SHP77 treated with DMSO at 0.1 percent for 48 hours (cell line): ENCODE results near the gene ITGB1BP1.

Experiments
- DNase-seq: peaks from one replicate; lab custom pipeline; 2025; lab: John Stamatoyannopoulos, UW

The ITGB1BP1 gene, protein sequence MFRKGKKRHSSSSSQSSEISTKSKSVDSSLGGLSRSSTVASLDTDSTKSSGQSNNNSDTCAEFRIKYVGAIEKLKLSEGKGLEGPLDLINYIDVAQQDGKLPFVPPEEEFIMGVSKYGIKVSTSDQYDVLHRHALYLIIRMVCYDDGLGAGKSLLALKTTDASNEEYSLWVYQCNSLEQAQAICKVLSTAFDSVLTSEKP

DNA sequence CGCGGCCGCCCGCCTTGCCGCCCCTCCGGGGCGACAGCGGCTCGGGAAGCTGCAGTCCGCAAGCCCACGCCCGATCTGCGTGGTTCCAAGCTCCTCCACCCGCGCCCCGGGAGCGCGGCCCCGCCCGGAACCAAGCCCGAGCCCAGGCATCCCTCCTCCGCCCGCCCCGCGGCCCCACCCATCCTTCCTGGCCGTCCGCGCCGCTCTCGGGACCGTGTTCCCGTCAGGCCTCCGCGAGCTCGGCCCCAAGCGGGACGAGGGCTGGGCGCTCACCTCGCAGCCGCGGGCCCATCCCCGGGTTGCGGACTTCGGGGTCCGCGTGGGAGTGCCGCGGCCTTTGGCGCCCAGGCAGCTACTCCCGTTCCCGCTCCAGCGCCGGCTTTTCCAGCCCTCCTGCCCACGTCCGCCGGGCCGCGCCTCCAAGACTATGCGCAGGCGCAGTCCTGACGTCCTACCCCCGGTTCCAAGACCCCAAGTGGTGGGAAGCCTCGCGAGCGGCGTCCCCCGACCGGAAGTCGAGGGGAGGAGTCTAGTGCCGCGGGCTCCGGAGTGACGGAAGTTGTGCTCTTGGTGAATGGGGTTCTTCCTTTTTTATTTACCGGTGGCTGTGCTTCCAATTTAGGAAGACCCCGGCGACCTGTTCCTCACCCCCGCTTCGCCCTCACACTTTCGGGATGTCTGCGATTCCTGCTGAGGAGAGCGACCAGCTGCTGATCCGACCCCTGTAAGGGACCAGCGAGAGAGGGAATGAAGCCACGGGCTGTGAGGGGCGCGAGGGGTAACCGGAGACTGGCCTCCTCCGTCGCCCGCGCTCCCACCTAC is at the start of gene ITGB1BP1, which contains the start of gene CPSF3:
TSS of gene ITGB1BP1 (minus strand) at position 429 of the 822 bp plus-strand sequence. CDS start 4,831 bp downstream, outside the sequence.
TSS of gene CPSF3 (plus strand) at position 555 of the 822 bp plus-strand sequence. CDS start at position 675, 120 bp downstream.
- DNase-seq: peak; percentile 97

DNA sequence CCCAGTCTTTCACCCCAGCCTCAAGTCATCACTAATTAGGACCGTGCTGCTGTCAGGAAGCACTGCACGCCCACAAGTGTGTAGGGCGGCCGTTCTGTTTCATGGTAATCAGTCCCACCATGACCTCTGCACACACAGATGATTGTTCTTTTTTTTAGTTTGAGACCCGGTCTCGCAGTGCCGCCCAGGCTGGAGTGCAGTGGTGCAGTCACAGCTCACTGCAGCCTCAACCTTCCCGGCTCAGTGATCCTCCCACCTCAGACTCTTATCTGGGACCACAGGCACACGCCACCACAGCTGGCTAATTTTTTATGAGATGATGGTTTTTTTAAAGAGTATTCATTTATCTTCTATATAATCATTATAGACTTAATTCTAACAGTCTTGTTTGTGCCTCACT is 49.2 kb upstream of the ITGB1BP1 start:
- DNase-seq: no peak

DNA sequence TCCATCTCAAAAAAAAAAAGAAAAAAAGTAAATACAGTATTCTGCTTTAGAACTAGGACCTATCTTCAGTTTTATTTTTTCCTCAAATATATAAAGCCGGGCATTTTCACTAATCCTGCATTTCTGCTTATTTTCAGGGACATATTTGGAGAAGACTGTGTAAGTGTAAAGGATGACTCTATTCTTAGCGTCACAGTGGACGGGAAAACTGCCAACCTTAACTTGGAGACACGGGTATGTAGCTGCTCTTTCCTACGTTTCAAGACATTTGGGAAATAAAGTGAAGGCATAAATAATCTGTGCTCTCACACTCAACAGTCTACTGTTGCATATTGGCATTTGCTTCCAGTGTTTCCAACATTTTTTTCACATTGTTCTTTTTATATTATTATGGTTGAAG is 47.9 kb upstream of the ITGB1BP1 start:
- no peak for DNase-seq

DNA sequence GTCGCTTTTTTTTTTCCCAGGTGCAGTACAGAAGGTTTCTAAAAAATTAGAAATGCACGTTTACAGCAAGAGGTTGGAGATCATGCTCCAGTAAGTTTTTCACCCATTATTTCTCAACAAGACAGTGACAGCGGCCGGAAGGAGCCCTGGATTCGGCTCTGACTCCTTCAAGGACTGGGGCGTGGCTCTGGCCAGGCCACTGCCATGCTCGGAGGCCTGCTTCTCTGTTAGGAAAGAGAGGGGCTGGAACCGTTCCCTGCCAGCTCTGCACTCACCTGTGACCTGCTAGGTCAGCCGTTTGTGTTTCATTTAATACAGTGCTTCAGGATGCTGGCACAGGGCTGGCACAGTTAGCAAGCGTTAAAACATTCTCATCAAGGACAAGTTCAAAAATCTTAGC is 44.4 kb upstream of the ITGB1BP1 start:
- no peak for DNase-seq

DNA sequence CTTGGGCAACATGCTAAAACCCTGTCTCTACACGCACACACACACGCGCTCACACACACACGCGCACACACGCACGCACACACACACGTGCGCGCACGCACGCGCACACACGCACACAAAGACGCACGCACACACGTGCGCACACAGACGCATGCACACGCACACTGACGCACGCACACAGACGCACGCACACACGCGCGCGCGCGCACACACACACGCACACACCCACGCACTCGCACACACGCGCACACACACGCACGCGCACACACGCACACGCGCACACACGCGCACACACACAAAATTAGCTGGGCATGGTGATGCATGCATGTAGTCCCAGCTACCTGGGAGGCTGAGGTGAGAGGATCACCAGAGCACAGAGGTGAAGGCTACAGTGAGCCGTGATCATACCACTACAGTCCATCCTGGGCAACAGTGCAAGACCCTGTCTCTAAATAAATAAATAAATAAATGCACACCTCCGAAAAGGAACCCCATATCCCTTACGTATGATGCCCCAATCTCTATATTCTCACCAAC is 42.9 kb upstream of the ITGB1BP1 start:
- DNase-seq: no peak

DNA sequence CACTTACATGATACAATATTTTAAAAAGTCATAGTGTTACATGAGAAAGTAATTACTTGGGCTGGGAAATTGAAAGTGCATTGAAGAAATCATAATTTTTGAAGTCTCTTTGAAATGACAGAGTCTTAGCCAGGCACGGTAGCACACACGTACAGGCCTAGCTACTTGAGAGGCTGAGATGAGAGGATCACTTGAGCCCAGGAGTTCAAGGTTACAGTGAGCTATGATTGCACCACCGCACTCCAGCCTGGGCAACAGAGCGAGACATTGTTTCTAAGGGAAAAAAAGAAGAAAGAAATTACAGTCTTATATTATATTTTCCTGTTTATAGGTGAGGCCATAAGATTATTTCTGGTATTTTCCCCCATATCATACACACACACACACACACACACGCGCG is 41.8 kb upstream of the ITGB1BP1 start:
- no peak for DNase-seq

DNA sequence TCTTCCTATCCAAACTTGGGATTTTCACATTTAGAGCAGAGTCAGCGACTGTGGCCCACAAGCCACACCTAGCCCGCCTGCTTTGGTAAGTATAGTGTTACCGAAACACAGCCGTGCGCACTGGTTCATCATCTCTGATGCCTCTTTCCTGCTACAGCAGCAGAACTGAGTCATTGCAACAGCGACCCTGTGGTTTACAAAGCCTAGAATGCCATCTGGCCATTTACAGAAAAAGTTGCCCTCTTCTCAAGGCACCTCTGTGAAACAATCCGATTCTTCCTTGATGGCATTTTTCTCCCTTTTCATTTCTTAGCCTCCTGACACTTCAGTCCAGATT is 40.3 kb upstream of the ITGB1BP1 start:
- no peak for DNase-seq

DNA sequence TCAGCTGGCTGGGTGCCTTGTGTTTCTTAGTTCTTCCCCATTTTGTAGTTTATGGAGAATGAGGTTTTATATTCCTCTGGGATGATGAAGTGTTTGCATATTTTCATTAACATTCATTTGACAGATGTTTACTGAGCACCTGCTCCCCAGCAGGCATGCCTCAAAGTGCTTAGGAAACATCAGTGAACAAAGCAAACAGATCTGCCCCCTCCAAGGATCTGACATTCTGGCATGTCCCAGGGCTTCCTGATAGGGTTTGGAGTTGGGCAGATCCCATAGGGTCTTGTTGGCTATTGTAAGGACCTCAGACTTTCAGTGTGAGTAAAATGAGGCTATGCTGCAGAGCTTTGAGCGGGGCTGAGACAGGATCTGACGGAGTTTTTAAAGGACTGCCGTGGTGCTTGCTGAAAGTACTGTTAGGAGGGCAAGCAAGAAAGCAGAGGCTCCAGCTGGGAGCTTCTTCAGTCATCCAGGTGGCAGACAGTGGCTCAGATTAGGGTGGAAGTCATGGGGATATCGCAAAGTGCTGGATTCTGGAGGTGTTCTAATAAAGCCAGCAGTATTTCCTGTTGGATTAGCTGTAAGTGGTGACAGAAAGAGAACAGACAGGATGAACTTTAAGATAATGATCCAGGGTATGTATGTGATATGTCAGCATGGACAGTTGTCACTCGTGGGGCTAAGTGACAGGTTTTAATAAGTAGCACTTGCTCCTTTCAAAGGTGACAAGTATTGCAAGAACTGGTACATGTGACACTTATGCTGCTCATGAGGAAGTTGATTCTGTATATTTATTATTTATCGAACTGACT is 39.8 kb upstream of the ITGB1BP1 start:
- DNase-seq: peak; percentile 46

DNA sequence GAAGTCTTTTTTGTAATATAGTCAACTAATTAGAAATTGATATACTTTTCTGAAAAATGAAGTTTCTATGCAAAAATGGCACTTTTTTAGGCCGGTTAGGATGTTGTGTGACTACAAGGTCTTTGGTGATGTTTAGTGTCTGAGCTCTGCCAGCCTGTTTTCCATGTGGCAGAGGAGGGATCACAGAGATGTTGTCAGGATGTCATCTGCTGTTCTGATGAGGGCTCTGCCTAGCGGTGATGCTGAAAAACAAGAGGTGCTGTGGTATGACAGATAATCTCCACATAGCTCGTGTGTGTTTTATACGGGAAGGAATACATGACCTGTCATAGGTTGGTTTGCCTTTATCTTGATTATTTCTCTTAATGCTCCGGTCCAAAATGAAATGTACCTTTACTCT is 39.0 kb upstream of the ITGB1BP1 start:
- no peak for DNase-seq

DNA sequence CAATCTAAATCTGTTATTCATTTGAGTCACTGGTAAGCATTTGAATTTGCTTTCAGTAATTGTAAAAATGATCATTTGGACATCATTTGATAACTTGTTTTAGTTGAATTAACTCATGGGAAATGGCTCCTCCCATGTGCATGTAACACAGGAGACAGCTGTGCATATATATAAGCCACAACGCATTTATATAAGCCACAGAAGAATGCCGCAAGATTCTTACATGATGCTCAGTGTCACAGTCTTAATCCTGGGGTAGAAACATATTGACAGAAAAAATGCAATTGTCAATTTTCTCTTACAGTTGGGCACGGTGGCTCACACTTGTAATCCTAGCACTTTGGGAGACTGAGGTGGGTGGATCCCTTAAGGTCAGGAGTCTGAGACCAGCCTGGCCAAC is 37.8 kb upstream of the ITGB1BP1 start:
- no peak for DNase-seq

DNA sequence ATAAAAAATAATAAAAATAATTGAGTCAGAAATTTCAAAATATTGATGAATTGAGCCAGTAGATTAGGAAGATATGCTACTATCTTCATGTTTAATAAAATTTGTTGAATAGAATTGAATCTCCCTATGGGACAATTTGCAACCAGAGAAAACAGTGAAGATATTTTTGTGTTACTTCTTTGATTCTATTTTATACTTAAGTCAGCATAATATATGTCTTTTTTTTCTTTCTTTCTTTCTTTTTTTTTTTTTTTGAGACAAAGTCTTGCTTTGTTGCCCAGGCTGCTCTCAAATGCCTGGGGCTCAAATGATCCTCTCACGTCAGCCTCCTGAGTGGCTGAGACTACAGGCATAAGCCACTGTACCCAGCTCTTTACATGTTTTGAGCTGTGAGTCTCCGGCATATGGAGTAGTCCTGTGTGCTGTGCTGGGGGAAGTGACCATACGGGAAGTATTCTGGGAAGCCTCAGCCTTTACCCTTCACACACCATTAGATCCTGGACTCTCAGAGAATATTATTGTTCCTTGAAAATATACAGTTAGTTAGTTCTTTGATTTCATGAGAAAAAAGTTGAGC is 37.2 kb upstream of the ITGB1BP1 start:
- DNase-seq: no peak

DNA sequence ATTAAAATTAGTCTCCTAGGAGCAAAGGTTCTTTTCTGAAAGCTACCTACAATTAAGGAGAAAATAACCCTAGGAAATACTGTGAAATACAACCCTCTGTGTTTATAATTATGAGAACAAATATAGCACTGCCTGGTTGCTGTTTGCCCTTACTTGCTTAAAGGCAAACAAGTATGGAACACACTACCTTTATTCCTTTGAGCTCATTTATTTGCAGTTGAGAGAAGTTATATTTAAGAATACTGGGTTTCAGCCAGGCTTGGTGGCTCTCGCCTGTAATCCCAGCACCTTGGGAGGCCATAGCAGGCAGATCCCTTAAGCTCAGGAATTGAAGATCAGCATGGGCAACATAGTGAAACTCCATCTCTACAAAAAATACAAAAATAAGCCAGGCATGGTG is 27.9 kb upstream of the ITGB1BP1 start:
- DNase-seq: no peak

DNA sequence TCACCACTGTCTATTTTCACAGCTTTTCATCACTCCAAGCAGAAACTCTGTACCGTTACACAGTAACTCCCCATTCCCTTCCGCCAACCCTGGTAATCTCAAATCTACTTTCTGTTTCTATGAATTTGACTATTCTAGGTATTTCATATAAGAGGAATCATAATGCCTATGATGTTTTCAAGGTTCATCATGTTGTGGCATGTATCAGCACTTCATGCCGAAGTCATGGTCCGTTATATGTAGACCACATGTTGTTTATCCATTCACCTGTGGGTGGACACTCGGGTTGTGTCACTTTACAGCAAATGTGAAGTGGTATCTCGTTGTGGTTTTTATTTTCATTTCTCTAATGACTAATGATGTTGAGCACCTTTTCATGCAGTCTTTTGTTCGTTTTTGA is 21.8 kb upstream of the ITGB1BP1 start:
- no peak for DNase-seq

DNA sequence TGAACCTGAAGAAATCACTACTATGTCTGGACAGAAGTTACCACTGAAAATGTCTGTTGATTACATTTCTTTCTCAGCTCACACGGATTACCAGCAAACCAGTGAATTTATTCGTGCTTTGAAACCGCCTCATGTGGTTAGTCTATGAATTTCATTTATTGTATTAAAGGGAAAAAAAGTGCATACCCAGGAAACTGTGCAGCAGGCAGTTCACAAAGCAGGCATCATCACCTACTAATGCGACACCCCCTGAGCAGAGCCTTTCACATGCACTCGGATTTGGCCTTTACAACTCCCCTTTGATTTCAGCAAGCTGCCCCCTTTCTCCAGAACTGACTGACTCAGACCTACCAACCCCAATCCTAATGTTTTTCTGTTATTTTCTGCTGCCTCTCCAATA is 20.2 kb upstream of the ITGB1BP1 start:
- no peak for DNase-seq

DNA sequence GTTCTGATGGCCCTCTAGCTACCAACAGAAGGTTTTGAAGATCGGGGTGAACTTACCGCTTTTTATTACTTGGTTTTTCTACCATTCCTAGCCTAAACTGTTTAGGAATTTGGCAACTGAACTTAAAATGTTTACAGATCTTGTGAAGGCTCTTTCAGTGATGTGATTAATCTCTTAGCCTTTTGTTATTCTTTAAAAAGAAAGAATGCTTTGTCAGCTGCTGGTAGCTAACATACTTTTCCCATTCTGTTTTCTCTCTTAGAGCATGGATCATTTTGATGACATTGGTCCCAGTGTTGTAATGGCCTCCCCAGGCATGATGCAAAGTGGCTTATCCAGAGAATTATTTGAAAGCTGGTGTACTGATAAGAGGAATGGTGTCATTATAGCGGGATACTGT is 18.2 kb upstream of the ITGB1BP1 start:
- no peak for DNase-seq

DNA sequence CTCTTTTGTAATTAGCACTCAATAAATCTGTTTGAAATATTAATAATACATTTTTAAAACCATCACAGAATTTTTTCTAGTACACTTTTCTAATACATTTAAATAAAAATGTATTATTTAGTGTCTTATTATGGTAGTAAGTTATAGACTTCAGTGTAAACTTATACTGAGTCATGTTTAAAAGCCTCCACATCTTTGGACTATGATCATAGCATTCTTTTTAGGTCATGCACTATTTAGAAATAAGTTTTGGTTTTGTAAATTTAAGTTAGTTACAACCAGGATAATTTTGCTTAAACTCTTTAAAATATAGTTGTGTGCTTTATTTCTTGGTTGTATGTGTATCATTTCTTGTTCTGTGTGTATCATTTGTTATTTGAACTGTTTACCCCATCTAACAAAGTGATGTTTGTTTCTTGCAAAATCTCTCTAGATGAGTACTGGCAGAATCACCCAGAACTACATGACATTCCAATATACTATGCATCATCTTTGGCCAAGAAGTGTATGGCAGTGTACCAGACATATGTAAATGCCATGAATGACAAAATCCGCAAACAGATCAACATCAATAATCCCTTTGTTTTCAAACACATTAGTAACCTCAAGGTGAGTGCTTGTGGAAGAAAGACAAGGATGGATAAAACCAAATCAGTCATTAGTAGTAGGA is 16.9 kb upstream of the ITGB1BP1 start:
- DNase-seq: no peak

DNA sequence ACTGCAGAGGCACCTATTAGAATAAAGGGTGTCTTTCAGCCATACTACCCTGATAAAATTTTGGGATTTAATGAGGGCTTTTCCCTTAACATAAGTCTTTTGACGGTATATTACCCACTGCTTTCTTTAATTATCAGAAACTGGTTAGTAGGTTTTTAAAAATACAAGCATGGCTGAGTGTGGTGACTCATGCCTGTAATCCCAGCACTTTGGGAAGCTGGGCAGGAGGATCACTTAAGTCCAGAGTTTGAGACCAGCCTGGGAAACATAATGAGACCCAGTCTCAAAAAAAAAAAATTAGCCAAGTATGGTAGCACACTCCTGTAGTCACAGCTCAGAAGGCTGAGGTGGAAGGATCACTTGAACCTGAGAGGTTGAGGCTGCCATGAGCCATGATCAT is 16.2 kb upstream of the ITGB1BP1 start:
- DNase-seq: no peak

DNA sequence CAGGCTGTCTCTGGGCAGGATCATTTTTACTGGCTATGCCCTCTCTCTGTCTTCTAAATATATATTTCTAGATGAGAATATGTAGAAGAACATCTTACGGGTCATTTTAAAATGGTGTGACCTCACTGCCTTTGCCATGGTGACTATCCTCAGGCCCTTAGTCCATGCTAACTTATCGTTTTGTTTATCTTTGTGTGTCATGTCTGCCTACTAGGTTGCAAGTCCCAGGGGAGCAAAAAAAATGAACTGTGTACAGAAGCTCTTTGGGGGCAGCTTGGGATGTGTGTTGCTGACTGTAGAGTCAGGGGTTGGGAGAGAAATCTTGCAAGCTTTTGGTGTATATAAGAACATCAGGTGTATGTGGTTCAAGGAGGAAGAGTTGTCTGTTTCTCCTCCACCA is 11.2 kb upstream of the ITGB1BP1 start:
- no peak for DNase-seq

DNA sequence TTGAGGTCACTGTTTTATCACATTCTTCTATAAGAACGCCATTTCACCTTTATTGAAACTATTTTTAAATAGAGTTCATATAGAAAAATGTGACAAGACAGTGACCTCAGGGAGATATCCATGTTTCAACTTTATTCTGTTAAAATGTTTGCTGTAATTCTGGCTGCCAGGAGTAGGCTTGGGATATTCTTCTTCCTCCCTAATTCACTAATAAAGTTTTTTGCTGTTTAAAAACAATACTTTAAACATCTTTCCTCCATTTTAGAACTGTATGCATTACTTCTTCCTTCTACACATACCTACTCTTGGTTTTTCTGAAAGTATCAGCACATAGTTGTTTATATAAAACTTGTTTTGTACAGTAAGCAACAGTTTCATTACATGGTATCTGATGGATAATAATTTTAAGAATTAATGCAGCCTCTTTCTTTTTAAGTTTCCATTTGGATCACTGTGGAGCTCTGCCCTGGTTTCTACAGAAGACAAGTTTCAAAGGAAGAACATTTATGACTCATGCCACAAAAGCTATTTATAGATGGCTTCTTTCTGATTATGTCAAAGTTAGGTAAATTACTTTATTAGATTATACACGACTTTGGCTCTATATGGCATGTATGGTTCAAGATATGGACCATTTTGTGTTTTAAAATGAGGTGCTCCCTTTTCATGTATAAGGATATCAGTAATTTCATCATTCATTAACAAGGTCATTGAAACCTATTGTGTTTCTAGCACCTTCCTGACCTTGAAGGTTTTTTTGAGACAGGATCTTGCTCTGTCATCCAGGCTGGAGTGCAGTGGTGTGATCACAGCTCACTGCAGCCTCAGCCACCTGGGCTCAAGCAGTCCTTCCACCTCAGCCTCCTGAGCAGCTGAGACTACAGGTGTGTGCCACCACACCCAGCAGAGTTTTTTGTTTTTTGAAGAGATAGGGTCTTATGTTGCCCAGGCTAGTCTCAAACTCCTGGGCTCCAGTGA is 7.3 kb upstream of the ITGB1BP1 start:
- DNase-seq: no peak

DNA sequence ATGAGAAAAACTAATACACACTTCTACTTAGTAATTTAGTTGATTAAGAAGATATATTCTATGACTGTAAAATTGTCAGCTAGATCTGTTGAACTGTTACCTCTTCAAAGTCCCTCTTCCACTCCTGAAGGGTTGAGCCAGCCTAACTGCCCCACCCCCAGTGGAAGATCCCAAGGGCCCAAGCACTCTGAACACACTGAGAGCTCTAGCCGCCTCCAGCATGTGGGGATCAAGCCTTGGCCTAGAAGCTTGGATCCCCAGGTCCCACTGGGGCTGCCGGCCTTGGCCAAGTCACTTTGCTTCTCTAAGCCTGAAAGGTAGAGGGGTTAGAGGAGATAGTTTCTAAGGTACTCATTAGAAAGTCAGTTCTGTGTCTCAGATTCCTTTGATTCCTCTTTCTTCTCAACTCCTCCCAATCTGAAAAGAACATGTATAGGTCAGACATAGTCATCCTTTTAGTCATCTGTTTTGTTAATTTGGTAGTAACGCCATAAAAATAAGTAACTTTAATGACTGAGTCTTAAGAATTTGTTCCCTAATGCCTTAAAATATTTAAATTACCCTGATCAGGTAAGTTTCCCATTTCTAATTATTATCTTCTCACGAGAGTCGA is 5.7 kb upstream of the ITGB1BP1 start:
- no peak for DNase-seq
